OCI-LY3 (cell line): ENCODE results near the gene NTRK2.

Experiments used
- H2AFZ ChIP-seq: fragments of 200-600, 300-600 bp; shearing (Covaris generic); 2 replicates; pipeline ENCODE4 v1.6.0; 2014; ENCODE audit warnings: antibody characterized with exemption, low read depth, low read length
- H3K27ac ChIP-seq: fragments of 200-600, 300-600 bp; sonication (generic); 2 replicates; pipeline ENCODE4 v1.5.1; 2014; ENCODE audit warnings: mild to moderate bottlenecking, low read length, moderate library complexity, mixed read lengths
- H3K27me3 ChIP-seq: fragments of 200-600, 300-600 bp; sonication (generic); 2 replicates; pipeline ENCODE4 v1.6.1; 2014; ENCODE audit warnings: low read depth, low read length, mixed read lengths
- H3K36me3 ChIP-seq: fragments of 200-600, 300-600 bp; sonication (generic); replicated peaks from 2 replicates; pipeline ENCODE3; 2014; ENCODE audit warnings: low read depth, low read length, mixed read lengths
- H3K4me1 ChIP-seq: fragments of 300-600, 200-600 bp; sonication (generic); 2 replicates; pipeline ENCODE4 v1.6.1; 2014; ENCODE audit warnings: low read length, mixed read lengths
- H3K4me2 ChIP-seq: fragments of 200-600, 300-600 bp; sonication (generic); 2 replicates; pipeline ENCODE4 v1.6.1; 2014; ENCODE audit warnings: low read length, mixed read lengths
- H3K4me3 ChIP-seq: fragments of 300-600, 200-600 bp; sonication (generic); 2 replicates; pipeline ENCODE4 v1.5.1; 2014; ENCODE audit warnings: antibody characterized with exemption, mild to moderate bottlenecking, low read length, moderate library complexity
- H3K79me2 ChIP-seq: fragments of 300-600, 200-600 bp; shearing (Covaris generic); 2 replicates; pipeline ENCODE4 v1.6.1; 2014; ENCODE audit warnings: mild to moderate bottlenecking, low read length, mixed read lengths
- H3K9ac ChIP-seq: fragments of 300-600, 200-600 bp; shearing (Covaris generic); 2 replicates; pipeline ENCODE4 v1.6.0; 2014; ENCODE audit warnings: mild to moderate bottlenecking, low read length, moderate library complexity
- H3K9me3 ChIP-seq: fragments of 200-600, 300-600 bp; shearing (Covaris generic); 2 replicates; pipeline ENCODE4 v1.6.1; 2014; ENCODE audit warnings: low read length, mixed read lengths; ENCODE audit not compliant: insufficient read depth
- H4K20me1 ChIP-seq: fragments of 200-600, 300-600 bp; sonication (generic); 2 replicates; pipeline ENCODE4 v1.6.1; 2016; ENCODE audit warnings: low read length, mixed read lengths; ENCODE audit not compliant: insufficient read depth
- EZH2phosphoT487 ChIP-seq: fragments of 200-600 bp; shearing (Covaris generic); IDR thresholded peaks from 2 replicates; pipeline ENCODE4 v1.6.1; 2018; ENCODE audit warnings: antibody characterized with exemption, mixed run types, low read depth
- TF ChIP-seq, protein P1 (sequence below): fragments of 200-600, 300-600 bp; sonication (generic); IDR thresholded peaks from 2 replicates; pipeline ENCODE4 v1.5.1; 2014; ENCODE audit warnings: antibody characterized with exemption, low read length, low read depth

Gene NTRK2

DNA sequence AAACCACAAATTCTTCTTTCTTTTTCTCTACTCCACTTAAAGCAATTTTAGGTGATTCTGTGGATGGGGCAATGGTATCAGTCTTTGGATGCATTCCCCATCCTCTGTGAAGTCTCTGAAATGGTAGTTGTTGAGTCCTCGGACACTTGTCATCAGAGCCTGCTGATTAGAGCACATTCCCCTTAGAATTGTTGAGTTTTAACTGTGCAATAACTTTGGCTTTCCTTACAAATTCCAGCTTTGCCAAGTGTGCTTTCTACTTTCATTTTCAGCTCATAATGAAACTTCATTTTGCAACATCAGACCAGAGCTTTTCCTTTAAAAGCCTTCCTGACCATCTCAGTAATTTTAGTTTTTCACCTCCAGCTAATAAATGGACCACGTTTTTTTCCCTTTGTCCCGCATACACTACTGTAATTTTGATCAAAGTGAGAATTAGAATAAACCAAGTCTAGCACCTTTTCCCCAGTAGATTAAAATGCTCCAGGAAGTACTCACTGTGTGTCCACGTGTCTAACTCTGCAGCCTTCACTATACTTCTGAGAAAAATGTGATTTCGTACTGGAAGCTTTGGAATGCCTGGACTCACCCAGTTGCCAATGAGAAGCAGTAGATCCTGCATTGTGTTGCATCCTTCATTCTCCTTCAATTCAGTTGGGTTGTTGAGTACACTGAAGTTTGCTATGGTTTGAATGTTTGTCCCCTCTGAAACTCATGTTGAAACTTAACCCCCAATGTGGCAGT, 135.6 kb downstream of the NTRK2 start:
- no peak overlapping the region for H3K4me3 ChIP-seq
- H3K27ac ChIP-seq = no peak overlapping the region
- H3K27me3 ChIP-seq = no peaks in the 10 kb centered on the region; the same call in 1 of the 2 replicates
- no peaks in the 10 kb centered on the region for H3K4me1 ChIP-seq
- H3K36me3 ChIP-seq = no peaks in the 10 kb centered on the region
- no peak overlapping the region for H3K9ac ChIP-seq
- H4K20me1 ChIP-seq = no peaks in the 10 kb centered on the region
- TF ChIP-seq, protein P1, sequence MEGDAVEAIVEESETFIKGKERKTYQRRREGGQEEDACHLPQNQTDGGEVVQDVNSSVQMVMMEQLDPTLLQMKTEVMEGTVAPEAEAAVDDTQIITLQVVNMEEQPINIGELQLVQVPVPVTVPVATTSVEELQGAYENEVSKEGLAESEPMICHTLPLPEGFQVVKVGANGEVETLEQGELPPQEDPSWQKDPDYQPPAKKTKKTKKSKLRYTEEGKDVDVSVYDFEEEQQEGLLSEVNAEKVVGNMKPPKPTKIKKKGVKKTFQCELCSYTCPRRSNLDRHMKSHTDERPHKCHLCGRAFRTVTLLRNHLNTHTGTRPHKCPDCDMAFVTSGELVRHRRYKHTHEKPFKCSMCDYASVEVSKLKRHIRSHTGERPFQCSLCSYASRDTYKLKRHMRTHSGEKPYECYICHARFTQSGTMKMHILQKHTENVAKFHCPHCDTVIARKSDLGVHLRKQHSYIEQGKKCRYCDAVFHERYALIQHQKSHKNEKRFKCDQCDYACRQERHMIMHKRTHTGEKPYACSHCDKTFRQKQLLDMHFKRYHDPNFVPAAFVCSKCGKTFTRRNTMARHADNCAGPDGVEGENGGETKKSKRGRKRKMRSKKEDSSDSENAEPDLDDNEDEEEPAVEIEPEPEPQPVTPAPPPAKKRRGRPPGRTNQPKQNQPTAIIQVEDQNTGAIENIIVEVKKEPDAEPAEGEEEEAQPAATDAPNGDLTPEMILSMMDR = no peak
- TF ChIP-seq EZH2phosphoT487 = no peak
- no peak overlapping the region for H3K4me2 ChIP-seq
- H2AFZ ChIP-seq = no peak overlapping the region
- H3K79me2 ChIP-seq = no peaks in the 10 kb centered on the region
- H3K9me3 ChIP-seq = no peaks in the 10 kb centered on the region

GRCh38 chr9:84807431-84807830, 137.9 kb downstream of the NTRK2 start:
- Histone ChIP-seq H3K9ac (no peak overlapping the region), H3K4me2 (no peak overlapping the region), H3K27me3 (no peaks in the 10 kb centered on the region), H3K27ac (no peak overlapping the region), H4K20me1 (no peaks in the 10 kb centered on the region), H3K36me3 (no peaks in the 10 kb centered on the region), H3K4me1 (no peaks in the 10 kb centered on the region), H3K79me2 (no peaks in the 10 kb centered on the region), H3K4me3 (no peak overlapping the region), H3K9me3 (no peaks in the 10 kb centered on the region), H2AFZ (no peak overlapping the region)
- TF ChIP-seq, protein P1 = no peak
- TF ChIP-seq EZH2phosphoT487 = no peak

GRCh38 chr9:84807870-84808390, 138.4 kb downstream of the NTRK2 start:
- TF ChIP-seq, protein P1 = no peak
- no peak for TF ChIP-seq EZH2phosphoT487
- no peak overlapping the region for H2AFZ ChIP-seq
- H3K36me3 ChIP-seq = no peaks in the 10 kb centered on the region
- no peak overlapping the region for H3K27ac ChIP-seq
- no peaks in the 10 kb centered on the region for H3K4me1 ChIP-seq
- no peaks in the 10 kb centered on the region for H3K27me3 ChIP-seq
- H3K4me3 ChIP-seq = no peak overlapping the region
- no peak overlapping the region for H3K9ac ChIP-seq
- H4K20me1 ChIP-seq = no peaks in the 10 kb centered on the region
- no peaks in the 10 kb centered on the region for H3K79me2 ChIP-seq
- no peak overlapping the region for H3K4me2 ChIP-seq
- H3K9me3 ChIP-seq = no peaks in the 10 kb centered on the region

DNA sequence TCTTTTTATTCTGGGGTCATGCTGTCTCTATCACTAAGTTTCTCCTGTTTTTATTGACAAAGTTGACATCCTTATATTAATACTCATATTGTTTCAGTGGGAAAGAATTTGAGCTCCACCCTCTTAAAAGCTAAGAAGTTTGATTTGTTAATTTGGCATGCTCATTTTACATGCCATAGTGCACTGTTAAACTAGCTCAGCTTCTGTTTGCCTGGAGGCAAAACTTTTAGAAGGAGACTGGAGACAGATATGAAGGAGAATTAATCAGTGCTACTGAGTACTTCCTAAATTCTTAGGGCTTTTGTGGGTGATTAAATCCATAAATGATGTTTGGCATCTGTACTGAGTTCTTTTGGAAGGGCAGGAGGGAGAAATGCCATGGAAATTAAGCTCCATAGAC, 138.9 kb downstream of the NTRK2 start:
- no peaks in the 10 kb centered on the region for H3K4me1 ChIP-seq
- H3K4me3 ChIP-seq = no peak overlapping the region
- no peaks in the 10 kb centered on the region for H4K20me1 ChIP-seq
- no peaks in the 10 kb centered on the region for H3K79me2 ChIP-seq
- H3K9me3 ChIP-seq = no peaks in the 10 kb centered on the region
- H3K4me2 ChIP-seq = no peak overlapping the region
- TF ChIP-seq, protein P1 = no peak
- no peak for TF ChIP-seq EZH2phosphoT487
- no peaks in the 10 kb centered on the region for H3K27me3 ChIP-seq
- H3K27ac ChIP-seq = no peak overlapping the region
- no peak overlapping the region for H2AFZ ChIP-seq
- no peaks in the 10 kb centered on the region for H3K36me3 ChIP-seq
- no peak overlapping the region for H3K9ac ChIP-seq
